ENCODE results near the gene NUP210.

The NUP210 gene

DNA sequence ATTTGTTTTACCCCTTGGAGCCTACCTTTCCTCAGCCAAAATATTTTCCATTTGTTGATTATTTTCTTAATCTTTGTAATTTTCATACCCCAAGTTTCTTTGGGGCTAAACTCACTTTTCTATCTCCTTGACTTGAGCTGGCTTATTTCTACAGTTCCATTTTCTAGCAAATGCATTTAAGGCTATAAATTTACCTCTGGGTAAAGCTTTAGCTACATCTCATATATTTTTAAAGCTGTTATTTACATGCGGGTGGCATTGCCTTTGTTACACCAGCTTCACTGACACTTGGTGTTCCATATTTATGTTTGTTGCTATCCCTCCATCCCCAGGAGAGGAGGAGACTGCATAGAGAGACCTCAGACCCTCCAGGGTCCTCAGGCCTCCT, 136.3 kb downstream of the NUP210 start:
- no peak for DNase-seq

DNA sequence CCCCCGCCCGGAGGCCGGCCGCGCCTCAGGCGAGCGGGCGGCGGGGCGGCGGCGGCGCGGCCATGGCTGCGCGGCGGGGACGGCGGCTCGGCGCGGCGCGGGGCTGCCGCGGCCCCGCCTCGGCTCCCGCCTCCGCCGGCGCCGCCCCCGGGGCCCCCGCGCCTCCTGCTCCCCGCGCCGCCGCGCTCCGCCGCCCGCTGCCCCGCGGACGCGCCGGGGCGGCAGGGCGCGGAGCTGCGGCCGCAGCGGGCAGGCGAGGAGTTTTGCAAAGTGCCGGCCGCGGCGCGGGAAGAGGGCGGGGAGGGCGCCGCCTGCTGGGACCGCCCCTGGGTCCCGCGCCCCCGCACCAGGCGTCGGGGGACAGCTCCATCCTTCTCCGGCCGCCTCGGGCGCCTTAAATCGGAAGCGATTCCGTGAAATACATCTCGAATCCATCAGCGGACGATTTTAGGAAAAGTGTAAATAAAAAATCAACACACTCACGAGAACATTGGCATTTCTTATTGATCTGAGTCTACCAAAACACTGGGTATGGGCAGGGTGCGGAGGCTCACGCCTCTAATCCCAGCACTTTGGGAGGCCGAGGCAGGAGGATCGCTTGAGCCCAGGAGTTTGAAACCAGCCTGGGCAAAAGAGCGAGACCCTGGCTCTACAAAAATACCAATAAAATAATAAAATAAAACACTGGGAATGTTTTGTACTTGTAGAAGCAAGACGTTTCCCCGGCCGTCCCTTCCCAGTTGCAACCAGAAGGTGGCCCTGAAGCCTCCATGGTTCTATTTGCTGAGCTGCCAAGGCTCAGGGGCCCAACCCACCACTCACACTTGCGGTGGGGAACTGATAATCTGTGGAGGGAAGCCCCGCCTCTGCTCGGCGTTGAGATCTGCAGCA, 136.9 kb downstream of the NUP210 start:
- no peak for DNase-seq

DNA sequence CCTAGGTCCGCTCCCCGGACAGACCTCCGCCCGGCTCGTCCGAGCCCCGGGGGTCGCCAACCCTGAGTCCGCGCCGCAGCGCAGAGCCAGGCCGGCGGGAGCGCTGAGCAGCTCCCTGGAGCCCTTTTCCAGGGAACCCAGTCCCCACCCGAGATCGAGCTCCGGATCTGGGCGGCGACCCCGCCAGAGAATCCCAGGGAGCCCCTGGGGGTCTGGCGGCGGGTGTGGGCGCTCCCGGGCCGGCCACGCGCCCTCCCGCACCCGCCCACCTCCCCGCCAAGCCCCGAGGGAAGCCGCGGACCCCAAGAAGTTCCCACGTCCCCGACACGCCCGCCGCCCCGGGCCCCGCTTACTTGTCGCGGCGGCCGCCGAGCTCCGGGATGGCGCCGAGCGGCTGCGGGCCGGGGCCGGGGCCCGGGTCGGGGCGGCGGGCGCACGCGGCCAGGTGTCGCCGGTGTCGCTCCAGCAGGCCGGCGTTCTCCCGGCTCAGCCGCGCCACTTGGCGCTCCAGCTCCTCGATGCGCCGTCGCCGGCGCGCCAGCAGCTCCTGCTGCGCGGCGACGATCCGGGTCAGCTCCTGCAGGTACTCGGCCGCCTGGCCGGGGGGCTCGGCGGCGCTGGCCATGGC, 137.7 kb downstream of the NUP210 start:
- no peak for DNase-seq

DNA sequence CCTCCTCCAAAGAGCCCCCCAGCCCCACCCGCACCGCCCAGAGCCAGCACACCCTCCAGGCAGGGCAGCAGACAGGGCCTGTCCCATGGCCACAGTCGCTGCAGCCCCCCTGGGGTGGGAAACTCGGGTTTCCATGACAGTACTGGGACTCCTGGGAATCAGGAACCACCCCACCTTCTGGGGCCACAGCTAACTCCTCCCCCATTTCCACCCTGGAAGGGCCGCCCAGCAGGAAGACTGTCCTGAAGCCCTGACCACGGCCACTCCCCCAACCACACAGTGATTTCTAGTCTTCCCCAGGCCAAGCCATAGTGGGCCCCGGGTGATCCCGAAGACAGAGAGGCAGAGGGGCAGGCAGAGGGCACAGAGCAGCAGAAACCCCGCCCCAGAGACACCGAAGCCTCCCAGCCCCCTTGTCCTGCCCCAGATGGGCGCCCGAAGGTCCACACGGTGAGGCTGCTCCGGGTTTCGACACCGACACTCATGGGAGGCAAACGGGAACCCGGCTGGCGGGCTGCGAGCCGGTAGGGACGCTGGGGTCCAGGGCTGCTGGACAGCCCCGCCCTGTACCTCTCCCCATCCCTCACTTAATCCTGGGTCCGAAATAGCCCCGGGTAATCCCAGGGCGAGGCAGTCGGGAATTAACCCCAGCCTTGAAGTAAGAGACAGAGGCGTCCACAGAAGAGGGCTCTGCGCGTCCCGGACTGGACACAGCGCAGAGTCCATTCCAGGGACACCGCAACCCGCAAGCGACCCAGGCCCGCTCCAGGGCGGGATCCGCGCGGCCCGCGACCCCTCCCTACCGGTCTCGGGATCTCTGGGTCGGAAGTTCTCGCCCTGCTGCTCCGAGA, 138.4 kb downstream of the NUP210 start:
- no peak for DNase-seq

DNA sequence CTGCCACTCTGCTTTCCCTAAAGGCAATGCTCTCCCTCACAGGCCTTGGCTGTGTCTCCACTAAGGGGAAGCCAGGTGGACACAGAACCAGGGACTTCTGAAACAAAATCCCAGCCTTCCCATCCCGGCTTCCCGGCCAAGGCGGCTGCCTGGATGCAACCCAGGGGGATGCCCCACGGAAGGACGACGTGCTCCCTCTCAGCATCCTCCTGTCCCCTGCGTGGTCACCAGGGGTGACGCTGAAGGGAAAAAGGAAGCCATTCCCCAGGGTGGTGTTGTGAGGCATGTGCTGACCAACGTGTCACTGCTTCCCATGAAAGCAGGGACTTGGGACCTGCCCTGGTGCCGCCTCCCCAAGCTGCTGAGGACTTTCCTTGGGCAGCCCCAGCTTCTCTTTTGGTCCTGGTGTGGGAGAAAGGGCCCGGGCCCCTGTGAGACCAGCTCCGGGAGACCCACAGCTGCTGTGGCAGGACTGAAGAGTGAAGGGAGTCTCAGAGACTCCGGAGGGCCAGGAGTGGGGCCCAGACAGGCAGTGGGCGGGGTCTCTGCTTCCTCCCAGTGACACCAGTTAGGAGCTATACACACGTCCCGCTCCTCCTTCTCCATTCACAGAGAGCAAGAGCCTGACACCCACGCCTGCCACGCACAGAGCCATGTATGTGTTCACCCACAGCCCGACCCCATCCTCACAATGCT, 139.2 kb downstream of the NUP210 start:
- no peak for DNase-seq

DNA sequence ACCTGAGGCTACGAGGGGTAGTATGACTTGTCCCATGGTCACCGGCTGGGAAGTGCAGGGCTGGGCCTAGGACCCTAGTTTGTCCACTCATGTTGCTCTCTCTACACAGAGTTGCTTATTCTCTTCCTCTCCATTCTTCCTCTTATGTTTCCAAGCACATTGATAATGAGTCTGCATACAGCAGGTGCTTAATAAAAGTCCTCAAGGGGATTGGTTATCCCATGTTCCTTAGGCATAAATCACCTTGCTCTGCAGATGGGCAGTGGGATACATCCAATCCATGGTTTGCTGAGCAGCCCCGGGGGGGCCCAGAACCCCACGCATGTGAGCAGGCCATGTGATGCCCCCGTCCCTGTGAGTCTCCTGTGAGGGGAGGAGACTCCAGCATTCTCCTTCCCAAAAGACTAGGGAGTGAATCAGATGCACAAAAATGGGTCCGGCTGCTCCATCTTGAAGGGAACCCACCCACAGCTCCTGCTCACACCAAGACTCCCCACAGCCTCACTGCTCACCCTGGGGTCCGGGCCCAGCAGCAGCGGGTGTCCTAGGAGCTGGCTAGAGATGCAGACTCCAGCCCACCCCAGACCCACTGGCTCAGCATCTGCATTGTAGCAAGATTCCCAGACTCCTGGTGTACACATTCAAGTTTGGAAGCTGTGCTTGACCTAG, 139.9 kb downstream of the NUP210 start:
- DNase-seq, result no peak

DNA sequence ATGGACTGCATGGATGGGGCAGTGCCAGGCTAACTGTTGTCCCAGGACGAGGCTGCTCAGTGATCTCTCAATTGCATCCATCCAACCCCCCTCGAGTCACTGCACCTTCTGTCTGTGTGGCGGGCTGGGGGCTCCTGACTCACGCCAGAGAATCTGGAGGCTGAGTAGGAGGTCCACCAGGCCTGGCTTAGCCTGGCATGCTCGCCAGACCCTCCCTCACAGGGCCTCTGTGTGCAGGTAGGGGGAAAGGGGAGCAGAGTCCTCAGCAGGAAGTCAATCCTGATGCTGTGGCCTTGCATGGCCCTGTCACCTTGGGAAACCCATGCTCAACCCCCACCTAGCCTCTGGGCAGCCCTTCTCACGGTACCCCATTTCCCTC, 140.6 kb downstream of the NUP210 start:
- no peak for DNase-seq

DNA sequence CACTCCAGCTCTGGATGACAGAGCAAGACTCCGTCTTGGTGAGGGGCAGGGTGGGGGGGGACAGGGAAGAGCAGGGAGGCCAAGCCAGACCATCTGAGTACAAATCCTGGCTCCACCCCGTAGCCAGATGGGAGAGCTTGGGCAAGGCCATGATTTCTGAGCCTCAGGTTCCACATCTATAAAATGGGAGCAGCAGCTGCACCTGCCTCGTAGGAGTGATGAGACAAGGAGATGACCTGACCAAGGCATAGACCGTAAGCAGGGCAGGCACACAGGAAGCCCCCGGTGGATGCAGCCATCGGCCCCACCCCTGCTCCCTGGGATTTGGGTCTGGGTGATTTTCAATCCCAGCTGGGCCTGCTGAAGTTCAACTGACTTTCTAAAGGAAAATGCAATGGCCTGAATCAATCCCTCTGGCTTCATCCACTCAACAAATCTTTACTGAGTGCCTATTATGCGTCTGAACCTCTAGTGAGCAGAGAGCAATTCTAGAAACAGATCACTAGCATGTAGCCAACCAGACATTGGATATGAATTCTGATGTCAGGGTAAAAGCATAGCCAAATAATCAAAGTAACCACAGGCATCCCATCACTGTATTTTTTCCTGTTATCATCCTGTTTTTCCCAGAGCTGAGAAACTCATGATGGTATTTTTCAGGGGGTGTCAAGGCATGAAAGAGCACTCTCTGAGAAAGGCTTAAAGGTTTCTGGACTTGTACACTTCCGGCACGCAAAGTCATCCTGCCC, 141.2 kb downstream of the NUP210 start:
- no peak for DNase-seq

DNA sequence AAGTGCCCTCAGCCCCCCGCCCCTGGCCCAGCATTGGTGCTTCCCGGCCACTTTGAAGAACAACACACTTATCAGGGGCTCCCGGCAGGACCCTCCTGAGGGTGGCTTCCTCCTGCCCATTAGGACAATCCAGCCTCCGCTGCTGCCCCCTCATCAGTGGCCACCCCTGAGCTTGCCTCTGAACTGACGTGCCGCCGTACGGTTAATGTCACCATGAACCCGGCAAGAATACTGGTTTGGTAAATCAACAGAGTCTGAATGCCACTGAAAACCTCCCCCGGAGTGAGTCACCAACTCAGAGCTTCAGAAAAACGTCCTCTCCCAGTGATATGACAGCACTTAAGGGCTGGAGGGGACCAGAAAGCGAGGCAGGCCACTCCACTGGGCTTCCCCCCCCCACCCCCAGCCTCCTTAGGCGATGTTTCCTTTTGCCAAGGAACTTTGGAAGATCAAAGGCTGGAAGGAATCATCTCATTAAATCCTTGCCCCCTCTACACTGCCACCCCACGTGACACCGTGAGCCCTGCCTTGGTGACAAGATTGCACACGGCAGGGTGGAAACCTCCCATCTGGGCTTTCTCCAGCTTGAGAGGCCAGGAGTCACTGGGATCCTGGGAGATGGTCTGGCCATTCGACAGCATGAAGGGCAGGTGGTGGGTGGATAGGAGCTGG, 142.1 kb downstream of the NUP210 start:
- no peak for DNase-seq

DNA sequence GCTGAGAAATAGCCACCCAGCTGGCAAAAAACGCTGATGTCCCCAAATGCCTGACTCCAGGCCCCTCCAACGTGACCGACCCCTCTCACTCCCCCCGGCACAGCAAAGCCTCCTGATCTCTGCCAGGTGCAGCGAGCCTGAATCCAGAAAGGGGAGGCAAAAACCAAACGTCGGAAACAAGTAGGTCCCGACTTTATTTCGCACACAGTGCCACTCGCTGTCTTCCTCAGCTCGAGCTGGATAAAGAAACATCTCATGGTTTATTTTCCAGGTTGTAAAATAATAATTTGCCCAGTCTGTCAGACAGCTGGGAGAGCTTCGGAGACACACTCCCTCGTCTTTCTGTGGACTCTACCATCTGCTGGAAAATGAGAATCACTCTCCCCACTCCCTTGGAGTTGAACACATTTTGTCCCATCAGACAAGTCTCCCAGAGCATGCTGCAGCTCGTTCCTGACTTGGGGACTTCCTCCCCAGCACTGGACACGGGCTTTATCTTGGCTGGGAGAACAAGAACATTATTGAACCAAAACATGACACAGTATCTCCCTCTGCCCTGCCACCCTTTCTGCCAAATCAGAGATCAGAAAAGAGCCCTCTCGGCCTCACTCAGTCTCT, 142.8 kb downstream of the NUP210 start:
- DNase-seq, result no peak

DNA sequence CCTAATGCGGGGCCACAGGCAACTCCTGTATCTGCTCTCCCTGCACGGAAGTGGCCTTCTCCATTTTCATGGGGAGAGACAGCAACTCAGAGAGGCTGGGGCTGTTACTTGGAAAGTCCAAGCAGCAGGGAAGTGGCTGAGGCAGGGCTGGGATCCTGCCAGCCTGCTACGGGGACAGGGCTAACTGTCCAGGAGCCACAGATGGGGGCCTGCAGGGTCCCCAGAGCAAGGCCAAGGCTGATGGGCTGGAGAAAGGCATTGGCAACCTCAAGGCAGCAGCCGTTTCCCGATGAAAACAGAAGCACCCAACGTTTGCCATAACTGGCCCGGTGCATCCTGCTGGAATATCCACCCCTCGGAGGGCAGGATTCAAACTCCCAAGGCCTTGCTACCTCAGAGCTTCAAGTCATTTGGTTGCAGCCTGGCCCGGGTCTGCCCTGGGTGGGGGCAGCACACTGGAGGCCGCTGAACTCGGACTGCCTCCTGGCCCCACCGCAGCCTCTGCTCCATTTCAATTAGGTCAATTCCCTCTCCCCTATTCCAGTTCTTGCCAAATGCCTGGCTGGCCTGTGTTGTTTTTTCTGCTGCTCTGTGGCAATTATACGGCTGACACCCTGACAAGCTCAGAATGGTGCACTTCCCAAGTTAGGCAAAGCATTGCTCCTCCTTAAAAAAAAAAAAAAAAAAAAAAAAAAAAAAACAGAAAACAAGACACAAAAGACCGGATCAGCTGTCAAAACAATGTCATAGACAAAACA, 143.5 kb downstream of the NUP210 start:
- no peak for DNase-seq

DNA sequence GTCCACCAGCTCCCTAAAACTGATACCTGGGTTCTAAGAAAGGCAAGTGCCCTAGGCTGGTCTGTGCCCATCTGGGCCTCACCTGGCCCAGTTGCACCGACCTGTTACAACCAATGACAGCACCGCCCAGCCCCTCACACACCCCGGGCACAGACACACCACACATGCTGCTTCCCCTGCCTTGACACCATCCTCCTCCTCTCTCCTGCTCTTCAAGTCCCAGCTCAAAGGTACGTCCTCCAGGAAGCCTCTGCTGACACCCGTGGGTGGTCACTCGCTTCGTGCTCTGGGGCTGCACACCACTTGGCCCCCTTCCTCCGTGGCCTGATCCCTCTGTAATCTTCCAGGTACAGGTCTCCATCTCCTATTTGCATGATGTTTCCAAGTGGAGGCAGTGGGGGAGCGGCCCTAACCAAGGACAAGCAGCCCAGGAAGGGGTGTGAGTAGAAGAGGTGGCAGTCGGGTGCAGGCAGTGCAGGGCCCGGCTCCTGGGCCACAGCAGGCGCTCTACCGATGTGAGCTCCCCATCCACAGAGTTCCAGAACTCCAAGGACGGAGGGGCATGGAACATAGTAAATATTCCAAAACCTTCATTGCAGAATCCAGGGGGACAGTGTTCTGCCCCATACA, 144.6 kb downstream of the NUP210 start:
- no peak for DNase-seq

DNA sequence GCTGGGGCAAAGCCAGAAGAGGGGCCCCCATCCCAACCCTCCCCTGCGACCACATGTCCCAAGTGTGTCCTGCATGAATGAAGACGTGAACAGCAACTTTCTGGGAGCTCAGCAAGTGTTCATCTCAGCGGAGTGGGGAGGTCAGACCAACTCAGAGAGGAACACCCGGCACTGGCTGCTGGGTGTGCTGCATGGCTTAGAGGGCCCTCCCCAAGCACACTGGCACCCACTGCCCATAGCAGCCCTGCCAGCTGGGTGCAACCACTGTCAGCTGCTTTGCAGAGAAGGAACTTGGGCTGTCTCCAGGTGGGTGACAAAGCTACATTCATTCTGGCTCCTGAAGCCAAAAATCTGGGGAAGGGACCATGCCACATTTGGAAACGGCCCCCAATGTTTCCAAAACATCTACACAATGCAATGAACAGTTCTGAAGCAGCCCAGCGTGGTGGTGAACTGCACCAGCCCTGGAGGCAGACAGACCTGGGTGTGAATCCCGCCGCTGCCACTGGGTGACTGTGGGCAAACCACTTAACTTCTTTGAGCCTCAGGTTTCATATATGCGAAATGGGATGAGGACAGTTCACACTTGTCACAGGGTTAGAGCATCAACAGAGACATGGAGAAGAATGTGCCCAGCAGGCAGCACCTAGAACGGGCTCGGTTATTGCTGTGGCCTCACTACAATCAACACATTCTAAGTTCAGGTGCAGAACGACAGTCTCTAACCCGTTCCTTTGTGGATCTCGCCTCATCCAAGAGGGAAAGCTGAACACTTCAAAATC, 145.4 kb downstream of the NUP210 start:
- DNase-seq, result no peak

DNA sequence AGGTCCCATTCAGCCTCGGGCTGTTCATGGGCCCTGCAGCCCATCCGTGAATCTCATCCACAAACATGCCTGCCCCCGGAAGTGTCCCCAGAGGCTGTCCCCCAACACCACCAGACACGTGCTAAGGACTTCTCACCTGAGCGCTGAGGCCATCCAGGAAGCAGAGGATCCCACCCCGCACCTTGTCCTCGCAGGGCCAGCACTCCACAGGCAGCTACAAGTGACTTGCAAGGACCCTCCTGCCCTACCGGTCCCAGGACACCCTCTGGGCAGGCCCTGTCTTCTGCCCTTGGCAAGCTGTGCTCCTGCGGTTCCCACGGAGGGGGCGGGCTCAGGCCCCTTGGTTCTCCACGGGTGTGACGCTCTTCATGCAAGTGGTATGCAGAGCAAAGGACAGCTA, 146.0 kb downstream of the NUP210 start:
- no peak for DNase-seq

DNA sequence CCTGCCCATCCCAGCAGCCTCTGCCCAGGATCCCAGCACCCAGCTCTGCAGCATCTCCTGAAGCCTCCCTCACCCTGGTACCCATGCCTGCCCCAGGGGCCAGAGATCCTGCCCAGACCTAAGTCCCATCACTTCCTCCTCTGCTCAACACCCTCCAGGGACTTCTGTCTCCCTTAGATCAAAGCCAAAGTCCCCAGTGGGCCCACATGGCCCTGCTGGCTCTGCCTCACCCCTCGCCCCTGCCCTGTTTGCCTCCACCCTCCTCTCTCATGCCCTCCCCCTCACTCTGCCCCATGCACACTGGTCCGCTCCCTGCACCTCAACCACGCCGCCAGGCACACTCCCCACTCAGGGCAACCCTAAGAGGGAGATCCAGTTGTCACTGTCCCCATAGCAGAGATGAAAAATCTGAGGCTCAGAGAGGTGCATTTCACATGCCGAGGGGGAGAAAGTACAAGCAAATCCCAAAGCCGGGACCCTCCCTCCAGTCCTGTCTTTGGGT, 146.5 kb downstream of the NUP210 start:
- no peak for DNase-seq

DNA sequence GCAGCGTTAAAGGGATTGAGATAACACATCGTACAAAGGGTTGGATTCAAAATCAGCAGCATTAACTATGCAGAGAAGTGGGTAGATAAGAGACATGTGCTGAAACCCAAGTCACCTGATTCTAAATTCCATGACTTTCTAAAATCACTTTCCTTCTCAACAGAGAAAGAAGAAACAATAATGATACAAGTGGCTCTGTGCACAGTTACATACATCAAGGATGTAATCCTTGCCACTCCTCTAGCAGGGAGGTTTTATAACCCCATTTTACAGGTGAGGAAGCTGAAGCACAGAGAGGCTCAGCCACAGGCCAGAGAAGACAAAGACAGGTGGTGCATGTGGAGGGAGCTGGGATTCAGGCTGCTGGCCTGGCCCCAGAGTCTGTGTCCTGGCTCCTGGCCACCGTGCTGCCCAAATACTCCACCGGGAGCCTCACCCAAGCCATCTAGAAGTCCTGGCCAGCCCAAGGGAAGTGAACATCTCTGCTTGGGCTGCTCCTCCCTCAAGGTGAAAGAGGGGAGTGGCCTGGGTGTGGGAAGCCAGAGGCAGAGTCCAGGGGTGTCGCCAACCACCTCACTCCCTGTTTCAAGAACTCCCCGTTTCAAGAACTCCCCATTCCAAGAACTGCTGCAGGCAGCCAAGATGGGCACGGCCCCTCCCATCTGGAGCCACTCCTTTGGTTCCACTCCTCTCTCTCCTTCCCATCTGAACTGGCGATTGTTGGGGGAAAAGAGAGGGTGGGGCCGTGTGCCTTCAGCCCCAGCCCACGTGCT, 147.1 kb downstream of the NUP210 start:
- DNase-seq, result no peak

DNA sequence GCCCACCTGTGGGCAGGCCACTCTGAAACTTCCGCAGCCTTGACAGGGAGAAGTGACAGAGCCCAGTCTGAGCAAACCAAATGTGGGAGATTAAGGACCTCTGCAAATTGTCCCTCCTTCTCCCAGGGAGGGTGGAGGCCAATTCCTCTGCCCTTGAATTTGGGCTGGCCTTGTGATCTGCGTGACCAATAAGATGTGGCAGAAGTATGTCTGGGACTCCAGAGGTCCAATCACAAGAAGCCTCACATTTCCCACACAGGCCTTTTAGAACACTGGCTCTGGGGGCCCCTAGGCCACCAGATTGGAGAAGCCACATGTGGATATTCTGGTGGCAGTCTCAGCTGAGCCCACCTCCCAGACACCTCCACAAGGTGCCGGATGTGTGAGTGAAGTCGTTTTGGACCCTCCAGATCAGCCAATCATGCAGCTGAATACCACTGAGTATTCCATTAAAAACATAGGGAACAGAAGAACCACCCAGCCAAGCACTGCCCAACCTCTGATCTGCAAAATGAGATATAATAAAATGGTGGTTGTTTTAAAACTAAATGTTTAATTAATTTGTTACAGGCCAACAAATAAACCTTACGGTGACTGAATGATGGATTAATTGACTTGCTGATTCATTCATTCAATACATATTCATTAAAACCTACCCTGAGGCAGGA, 150.3 kb downstream of the NUP210 start:
- no peak for DNase-seq
